Measurements from ENCODE around the gene SLC2A4RG.

Gene SLC2A4RG

DNA sequence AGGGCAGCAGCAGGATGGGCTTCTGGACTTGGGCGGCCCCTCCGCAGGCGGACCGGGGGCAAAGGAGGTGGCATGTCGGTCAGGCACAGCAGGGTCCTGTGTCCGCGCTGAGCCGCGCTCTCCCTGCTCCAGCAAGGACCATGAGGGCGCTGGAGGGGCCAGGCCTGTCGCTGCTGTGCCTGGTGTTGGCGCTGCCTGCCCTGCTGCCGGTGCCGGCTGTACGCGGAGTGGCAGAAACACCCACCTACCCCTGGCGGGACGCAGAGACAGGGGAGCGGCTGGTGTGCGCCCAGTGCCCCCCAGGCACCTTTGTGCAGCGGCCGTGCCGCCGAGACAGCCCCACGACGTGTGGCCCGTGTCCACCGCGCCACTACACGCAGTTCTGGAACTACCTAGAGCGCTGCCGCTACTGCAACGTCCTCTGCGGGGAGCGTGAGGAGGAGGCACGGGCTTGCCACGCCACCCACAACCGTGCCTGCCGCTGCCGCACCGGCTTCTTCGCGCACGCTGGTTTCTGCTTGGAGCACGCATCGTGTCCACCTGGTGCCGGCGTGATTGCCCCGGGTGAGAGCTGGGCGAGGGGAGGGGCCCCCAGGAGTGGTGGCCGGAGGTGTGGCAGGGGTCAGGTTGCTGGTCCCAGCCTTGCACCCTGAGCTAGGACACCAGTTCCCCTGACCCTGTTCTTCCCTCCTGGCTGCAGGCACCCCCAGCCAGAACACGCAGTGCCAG is 42.8 kb upstream of the SLC2A4RG start, which contains the start of gene TNFRSF6B:
Gene TNFRSF6B (plus strand): TSS at position 25 of the 729 bp plus-strand sequence. CDS start 116 bp downstream, at position 141.
- peaks cover 10% of the 10 kb centered on the region for H3K36me3 Mint-ChIP-seq (ENCODE audit: low read depth)
- H3K27ac Mint-ChIP-seq = no peak within 1 kb of the TSS
- H3K27me3 Mint-ChIP-seq = no peaks in the 10 kb centered on the region
- no peaks in the 10 kb centered on the region for H3K9me3 Mint-ChIP-seq
- peak within 1 kb of the TSS; percentile 13 for H3K4me3 Mint-ChIP-seq
- peaks cover 35% of the 10 kb centered on the region for H3K4me1 Mint-ChIP-seq (ENCODE audit: low read depth)

DNA sequence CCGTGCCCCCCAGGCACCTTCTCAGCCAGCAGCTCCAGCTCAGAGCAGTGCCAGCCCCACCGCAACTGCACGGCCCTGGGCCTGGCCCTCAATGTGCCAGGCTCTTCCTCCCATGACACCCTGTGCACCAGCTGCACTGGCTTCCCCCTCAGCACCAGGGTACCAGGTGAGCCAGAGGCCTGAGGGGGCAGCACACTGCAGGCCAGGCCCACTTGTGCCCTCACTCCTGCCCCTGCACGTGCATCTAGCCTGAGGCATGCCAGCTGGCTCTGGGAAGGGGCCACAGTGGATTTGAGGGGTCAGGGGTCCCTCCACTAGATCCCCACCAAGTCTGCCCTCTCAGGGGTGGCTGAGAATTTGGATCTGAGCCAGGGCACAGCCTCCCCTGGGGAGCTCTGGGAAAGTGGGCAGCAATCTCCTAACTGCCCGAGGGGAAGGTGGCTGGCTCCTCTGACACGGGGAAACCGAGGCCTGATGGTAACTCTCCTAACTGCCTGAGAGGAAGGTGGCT is 42.2 kb upstream of the SLC2A4RG start:
- peak overlapping the region; percentile 13 for H3K4me3 Mint-ChIP-seq
- H3K27me3 Mint-ChIP-seq = no peaks in the 10 kb centered on the region
- H3K27ac Mint-ChIP-seq = no peak overlapping the region
- peaks cover 35% of the 10 kb centered on the region for H3K4me1 Mint-ChIP-seq (ENCODE audit: low read depth)
- H3K36me3 Mint-ChIP-seq (ENCODE audit: low read depth) = peaks cover 8% of the 10 kb centered on the region
- H3K9me3 Mint-ChIP-seq = no peaks in the 10 kb centered on the region

DNA sequence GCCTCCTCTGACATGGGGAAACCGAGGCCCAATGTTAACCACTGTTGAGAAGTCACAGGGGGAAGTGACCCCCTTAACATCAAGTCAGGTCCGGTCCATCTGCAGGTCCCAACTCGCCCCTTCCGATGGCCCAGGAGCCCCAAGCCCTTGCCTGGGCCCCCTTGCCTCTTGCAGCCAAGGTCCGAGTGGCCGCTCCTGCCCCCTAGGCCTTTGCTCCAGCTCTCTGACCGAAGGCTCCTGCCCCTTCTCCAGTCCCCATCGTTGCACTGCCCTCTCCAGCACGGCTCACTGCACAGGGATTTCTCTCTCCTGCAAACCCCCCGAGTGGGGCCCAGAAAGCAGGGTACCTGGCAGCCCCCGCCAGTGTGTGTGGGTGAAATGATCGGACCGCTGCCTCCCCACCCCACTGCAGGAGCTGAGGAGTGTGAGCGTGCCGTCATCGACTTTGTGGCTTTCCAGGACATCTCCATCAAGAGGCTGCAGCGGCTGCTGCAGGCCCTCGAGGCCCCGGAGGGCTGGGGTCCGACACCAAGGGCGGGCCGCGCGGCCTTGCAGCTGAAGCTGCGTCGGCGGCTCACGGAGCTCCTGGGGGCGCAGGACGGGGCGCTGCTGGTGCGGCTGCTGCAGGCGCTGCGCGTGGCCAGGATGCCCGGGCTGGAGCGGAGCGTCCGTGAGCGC is 41.6 kb upstream of the SLC2A4RG start:
- Mint-ChIP-seq H3K27ac (no peak overlapping the region), H3K4me3 (no peak overlapping the region), H3K9me3 (no peaks in the 10 kb centered on the region)

DNA sequence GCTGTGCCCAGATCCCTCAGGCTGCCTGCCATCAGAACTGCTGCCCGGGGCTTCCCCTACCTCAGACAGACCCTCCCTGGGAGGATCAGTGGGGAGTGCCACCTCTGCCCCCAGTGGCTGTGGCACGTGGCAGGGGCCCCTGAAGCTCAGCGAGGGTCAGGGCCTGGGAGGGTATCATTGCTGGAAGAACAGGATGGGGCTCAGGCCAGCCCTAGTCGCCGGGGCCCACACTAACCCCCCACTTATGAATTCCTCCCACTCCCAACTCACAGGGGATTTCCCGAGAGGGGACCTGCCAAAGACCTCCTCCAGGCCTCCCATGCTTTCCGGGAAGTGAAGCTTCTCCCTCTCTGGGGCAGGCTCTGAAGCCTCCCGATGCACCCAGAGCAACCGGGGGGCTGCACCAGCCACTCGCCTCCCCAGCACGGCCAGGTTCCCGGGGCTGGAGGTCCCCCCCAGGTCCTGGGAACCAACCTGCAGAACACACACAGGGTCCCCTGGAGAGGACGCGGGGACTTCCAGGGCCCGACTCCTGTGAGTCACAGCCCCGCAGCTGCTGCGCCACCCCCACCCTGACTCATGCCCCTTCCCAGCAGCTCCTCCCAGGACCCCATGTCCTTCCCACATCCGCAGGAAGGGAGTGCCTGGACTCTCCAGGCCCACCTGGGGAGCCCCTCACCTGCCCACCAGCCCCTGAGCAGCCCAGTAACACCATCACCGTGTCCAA is 40.7 kb upstream of the SLC2A4RG start:
- H3K36me3 Mint-ChIP-seq (ENCODE audit: low read depth) = peaks cover 3% of the 10 kb centered on the region
- peak overlapping the region; percentile 17 for H3K4me3 Mint-ChIP-seq
- H3K27ac Mint-ChIP-seq = peak overlapping the region; percentile 52
- H3K4me1 Mint-ChIP-seq (ENCODE audit: low read depth) = peaks cover 32% of the 10 kb centered on the region
- H3K9me3 Mint-ChIP-seq = no peaks in the 10 kb centered on the region
- H3K27me3 Mint-ChIP-seq = no peaks in the 10 kb centered on the region

More for the DNA sequence above, 41.6 kb upstream of the SLC2A4RG start:
- H3K36me3 Mint-ChIP-seq (ENCODE audit: low read depth) = peaks cover 6% of the 10 kb centered on the region
- peaks cover 35% of the 10 kb centered on the region for H3K4me1 Mint-ChIP-seq (ENCODE audit: low read depth)
- no peaks in the 10 kb centered on the region for H3K27me3 Mint-ChIP-seq

DNA sequence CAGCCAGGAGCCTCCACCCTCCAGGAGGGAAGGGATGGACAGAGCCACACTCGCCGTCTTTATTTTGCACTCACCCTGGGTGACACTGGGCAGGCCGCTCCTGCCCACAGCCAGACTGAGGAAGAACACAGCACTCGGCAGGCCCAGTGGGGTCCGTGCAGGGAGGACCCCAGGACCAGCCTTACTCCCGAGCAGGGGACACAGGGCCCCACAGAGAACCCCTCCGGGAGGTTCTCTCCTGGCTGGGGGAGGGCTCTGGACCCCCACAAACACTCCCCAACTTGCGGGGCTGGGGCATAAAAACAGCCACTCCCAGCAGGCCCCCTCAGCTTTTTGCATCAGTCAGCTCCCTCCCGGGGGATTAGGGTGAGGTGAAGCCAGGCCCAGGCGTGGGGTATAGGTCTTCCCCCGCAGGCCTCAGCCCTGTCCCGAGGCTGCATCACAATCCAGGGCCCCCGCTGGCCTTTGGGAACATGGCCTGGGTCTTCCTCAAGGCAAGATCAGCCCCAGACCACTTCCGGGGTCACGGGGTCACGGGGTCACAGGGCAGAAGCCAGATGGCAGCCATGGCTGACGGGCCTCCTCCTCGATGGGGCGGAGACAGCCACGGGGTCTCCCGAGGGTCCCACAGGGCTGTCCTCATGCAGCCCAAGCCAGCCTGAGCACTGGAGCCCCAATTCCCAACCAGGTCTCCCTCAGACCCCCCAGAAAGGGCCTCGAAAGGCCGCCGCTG is 39.9 kb upstream of the SLC2A4RG start:
- H3K36me3 Mint-ChIP-seq (ENCODE audit: low read depth) = no peaks in the 10 kb centered on the region
- peak overlapping the region; percentile 17 for H3K4me3 Mint-ChIP-seq
- no peaks in the 10 kb centered on the region for H3K9me3 Mint-ChIP-seq
- H3K4me1 Mint-ChIP-seq (ENCODE audit: low read depth) = peaks cover 32% of the 10 kb centered on the region
- no peaks in the 10 kb centered on the region for H3K27me3 Mint-ChIP-seq
- H3K27ac Mint-ChIP-seq = peak overlapping the region; percentile 52

DNA sequence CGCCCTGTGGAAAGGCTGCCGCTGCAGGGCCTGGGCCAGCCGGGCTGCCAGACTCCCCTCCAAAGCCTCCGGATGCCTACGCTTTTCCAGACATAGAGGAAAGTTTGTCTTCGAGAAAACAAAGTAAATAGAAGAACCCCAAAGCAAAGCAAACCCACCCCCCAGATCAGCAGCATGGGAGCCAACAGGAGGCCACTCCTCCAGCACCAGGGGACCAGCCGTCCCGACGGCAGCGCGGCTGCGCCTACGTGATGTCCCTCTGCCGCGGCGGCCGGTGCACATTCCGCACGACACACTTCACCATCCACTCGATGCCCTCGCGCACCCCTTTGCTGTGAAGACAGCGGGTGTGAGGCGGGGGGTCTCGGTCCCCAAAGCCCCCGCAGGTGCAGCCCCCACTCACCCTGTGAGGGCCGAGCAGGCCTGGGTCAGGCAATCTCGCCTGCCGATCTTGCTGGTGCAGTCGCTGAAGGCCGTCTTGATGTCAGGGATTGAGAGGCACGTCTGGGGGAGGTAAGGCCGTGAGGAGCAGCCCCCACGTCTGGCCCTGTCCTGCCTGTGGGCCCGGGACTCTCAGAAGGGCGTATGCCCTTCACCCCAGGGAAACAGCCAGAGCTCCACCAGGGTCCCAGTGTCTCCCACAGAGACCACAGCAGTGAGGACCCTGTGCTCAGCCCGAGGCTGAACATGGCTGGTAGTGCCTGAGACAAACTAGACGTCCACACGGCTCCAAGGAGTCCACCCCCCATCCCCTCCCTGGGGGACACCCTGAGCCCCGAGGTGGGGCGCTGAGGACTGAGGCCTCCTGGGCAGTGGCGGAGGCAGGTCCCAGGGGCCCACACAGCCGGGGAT is 39.2 kb upstream of the SLC2A4RG start:
- peaks cover 4% of the 10 kb centered on the region for H3K36me3 Mint-ChIP-seq (ENCODE audit: low read depth)
- no peaks in the 10 kb centered on the region for H3K27me3 Mint-ChIP-seq
- H3K4me1 Mint-ChIP-seq (ENCODE audit: low read depth) = peaks cover 33% of the 10 kb centered on the region
- H3K4me3 Mint-ChIP-seq = no peak overlapping the region
- H3K27ac Mint-ChIP-seq = no peak overlapping the region
- no peaks in the 10 kb centered on the region for H3K9me3 Mint-ChIP-seq

DNA sequence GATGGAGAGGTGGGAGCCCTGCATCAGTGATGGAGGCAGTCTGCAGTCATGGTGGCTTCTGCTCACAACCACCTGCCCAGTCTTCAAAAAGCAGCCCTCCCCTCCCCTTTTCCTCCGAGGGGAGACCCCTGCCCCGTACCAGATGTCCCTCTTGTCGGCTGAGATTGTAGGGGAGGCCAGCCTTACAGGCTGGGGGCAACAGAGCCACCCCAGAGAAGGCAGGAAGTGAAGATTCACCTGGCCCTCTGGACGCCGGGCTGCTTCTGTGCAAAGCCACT is 38.6 kb upstream of the SLC2A4RG start:
- peaks cover 38% of the 10 kb centered on the region for H3K4me1 Mint-ChIP-seq (ENCODE audit: low read depth)
- H3K27ac Mint-ChIP-seq = no peak overlapping the region
- H3K36me3 Mint-ChIP-seq (ENCODE audit: low read depth) = peaks cover 10% of the 10 kb centered on the region

DNA sequence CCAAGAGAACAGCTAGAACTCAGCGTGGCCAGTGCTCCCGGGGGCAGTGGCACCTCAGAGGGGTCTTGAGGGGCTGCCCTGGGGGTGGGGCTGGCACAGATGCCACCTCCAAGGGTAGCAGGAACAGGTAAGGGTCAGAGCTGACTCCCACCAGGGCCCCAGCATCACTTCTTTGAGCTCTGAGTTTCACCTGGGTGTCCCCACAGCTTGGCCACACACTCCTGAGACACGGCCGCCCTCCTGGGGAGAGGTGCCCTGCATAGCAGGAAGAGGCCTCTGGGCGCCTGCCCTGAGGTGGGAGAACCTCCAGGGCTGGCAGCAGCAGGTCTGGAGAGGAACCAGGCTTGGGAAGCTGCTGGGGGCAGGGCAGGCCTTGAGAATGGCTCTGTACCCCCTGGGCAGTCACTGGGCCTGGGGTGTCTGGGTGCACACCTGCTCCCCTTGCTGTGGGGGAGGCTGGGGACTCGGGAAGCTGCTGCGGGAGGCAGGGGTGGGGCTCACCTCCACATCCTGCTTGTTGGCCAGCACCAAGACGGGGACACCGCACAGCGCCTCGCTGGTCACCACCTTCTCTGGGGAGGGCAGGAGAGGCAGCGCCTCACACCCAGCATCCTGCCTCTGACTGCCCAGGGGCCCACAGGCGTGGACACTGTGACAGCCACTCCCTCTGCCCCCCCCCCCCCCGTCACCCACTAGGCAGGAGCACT is 38.1 kb upstream of the SLC2A4RG start:
- peaks cover 12% of the 10 kb centered on the region for H3K36me3 Mint-ChIP-seq (ENCODE audit: low read depth)
- H3K27ac Mint-ChIP-seq = no peak overlapping the region
- H3K4me1 Mint-ChIP-seq (ENCODE audit: low read depth) = peaks cover 39% of the 10 kb centered on the region
- no peaks in the 10 kb centered on the region for H3K9me3 Mint-ChIP-seq
- H3K27me3 Mint-ChIP-seq = no peaks in the 10 kb centered on the region
- H3K4me3 Mint-ChIP-seq = no peak overlapping the region

More for the DNA sequence above, 38.6 kb upstream of the SLC2A4RG start:
- Mint-ChIP-seq H3K4me3 (no peak overlapping the region), H3K27me3 (no peaks in the 10 kb centered on the region), H3K9me3 (no peaks in the 10 kb centered on the region)

DNA sequence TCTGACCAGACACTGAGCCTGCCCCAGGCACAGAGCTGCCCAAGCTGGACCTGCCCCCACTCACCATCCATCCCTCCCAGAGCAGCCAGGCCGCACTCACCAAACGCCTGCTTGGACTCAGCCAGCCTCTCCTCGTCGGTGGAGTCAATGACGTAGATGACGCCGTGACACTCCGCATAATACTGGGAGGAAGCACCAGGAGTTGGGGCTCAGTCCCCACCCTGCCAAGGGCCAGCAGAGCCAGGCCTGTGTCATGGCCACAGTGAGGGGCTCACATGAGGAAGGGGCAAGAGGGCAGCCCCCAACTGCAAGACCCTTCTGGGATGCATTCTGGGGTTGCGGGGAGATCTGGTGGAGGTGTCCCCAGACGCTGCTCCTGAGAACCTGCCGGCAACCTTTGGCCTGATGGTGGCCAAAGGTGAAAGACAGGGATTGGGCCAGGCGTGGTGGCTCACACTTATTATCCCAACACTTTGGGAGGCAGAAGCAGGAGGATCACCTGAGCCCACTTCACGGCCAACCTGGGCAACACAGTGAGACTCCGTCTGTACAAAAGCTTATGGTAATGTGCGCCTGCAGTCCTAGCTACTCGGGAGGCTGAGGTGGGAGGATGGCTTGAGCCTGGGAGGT is 37.4 kb upstream of the SLC2A4RG start:
- Mint-ChIP-seq H3K4me1 (ENCODE audit: low read depth) (peaks cover 45% of the 10 kb centered on the region), H3K4me3 (no peak overlapping the region), H3K36me3 (ENCODE audit: low read depth) (peaks cover 19% of the 10 kb centered on the region), H3K27ac (peak overlapping the region; percentile 26), H3K27me3 (no peaks in the 10 kb centered on the region), H3K9me3 (no peaks in the 10 kb centered on the region)

DNA sequence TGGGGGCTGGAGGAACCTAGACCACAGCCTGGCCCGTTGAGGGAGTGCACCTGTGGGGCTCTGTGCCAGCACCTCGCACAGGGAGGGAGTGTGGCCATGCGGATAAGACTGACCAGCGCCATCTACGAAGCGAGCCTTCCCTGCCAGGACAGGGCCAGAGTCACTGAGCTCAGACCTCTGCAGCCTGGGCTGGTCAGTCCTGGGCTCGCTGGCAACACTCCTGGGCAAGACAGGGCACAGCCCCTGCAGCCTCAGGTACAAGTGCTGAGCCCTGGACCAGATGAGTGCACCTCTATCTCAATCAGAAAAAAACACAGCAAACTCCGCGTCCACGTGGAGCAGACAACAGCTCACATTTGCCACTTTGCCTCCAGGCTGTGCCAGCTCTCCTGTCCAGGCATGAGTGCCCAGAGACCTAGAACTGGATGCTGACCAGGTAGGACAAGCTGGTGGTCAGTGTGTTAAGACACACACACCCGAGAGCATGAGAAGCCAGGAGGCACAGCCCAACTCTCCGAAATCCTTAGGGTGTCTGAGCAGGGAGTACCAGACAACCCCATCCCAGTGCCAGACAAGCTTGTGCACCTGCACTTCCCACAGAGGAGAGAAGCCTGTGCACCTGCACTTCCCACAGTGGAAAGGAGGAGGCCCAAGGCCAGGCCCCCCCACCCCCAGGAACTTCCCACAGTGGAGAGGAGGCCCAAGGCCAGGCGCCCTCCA is 36.7 kb upstream of the SLC2A4RG start:
- Mint-ChIP-seq H3K27me3 (no peaks in the 10 kb centered on the region), H3K9me3 (no peaks in the 10 kb centered on the region), H3K36me3 (ENCODE audit: low read depth) (peaks cover 19% of the 10 kb centered on the region), H3K27ac (no peak overlapping the region), H3K4me1 (ENCODE audit: low read depth) (peaks cover 37% of the 10 kb centered on the region), H3K4me3 (no peak overlapping the region)

DNA sequence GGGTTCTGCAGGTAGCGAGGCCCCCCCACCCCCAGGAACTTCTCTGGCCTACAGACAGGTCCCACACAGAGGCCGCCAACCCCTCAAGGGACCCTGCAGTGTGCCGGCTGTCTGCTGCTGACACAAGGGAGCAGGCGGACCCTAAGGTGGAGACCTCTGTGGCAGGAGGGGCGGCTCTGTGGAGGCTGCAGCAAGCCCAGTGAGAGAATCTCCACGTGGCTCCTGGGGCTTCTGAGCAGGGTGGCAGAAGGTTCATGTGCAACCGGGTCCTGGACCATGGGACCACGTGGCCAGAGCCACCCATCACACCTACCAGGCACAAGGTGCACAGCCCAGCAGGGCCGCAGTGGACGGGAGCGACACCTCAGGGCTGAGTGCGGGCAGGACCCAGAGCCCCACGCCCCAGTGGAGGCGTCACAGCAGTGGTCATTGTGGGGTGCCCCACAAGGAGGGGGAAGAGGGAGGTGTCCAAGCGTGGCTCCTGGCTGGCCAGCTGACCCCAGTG is 36.1 kb upstream of the SLC2A4RG start:
- Mint-ChIP-seq H3K9me3 (no peaks in the 10 kb centered on the region), H3K27ac (no peak overlapping the region), H3K36me3 (ENCODE audit: low read depth) (peaks cover 20% of the 10 kb centered on the region), H3K4me1 (ENCODE audit: low read depth) (peaks cover 35% of the 10 kb centered on the region), H3K27me3 (no peaks in the 10 kb centered on the region), H3K4me3 (no peak overlapping the region)

DNA sequence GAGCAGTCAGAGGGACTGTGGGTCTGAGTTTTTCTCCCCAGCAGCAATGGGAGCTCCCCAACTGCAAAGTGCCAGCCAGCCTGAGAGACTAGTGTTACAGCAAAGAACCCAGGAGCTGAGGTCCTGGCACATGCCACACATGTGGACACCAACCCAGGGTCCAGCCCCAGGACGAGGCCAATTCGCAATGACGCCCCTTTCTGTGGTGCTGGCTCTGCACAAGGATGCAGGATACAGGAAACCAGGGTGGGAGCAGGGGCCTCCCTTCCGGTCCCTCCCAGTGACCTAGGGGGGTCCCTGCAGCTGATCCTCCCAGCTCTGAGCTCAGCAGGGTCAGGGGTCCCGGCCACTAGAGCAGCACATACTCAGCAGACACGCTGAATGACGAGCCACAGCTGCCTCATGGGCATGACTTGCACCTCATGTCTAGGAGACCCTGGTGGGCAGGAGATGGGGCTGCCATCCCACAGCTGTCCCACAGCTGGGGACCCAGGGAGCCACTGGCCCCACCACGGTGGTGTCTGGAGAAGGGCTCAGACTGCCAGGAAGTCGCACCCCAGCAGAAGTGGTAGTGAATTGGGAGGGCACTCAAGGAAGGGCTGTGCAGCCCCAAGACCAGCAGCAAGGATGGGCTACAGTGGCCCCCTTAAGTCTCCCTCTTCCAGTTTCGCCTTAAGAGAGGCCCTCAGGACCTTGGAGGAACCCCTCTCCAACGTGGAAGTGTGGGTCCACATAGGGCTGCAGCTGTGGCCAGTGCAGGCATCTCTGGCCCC is 35.4 kb upstream of the SLC2A4RG start:
- no peaks in the 10 kb centered on the region for H3K9me3 Mint-ChIP-seq
- H3K36me3 Mint-ChIP-seq (ENCODE audit: low read depth) = peaks cover 27% of the 10 kb centered on the region
- no peak overlapping the region for H3K4me3 Mint-ChIP-seq
- peaks cover 35% of the 10 kb centered on the region for H3K4me1 Mint-ChIP-seq (ENCODE audit: low read depth)
- no peak overlapping the region for H3K27ac Mint-ChIP-seq
- no peaks in the 10 kb centered on the region for H3K27me3 Mint-ChIP-seq
